ENCODE data around the gene ENPP1. TPM values are rescaled to one million over a fixed set of nuclear protein-coding genes. Genes with fewer than 3 reads are reported as not detected.

The ENPP1 gene
- polyA plus RNA-seq, 10 donors, result 10.7 to 22.5 (median 15.7) TPM

DNA sequence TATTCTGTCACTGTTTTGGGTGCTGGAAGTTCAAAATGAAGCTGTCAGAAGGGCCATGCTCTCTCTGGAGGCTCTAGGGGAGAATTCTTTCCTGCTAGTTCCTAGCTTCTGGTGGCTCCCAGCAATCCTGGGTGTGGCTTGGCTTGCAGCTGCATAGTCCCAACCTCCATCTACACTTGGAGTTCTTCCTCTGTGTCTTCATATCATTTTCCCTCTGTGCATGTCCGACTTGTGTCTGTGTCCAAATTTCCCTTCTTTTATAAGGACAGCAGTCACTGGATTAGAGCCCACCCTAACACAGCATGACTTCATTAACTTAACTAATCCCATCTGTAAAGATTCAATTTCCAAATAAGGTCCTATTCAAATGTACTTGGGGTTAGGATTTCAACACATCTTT, 23.3 kb upstream of the ENPP1 start:
- DNase-seq, result peak; percentile 69 to 92 (median 82)

DNA sequence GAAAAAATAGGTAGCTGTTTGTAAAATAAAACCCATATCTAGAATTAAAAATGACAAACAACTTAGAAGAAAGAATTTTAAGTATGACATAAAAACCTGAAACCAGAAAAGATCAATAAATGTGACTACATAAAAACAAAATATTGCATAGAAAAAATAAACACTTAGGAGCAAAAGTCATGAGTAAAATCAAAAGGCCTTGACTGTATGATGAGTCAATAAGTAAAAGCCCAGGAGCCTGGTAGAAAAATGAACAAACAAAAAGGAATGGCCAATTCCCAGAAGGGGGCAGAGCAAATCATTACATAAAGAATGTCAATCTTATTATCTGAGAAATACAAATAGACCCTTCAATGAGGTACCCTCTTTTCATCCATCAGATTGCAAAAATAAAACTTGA, 20.7 kb upstream of the ENPP1 start:
- DNase-seq, result no peak

DNA sequence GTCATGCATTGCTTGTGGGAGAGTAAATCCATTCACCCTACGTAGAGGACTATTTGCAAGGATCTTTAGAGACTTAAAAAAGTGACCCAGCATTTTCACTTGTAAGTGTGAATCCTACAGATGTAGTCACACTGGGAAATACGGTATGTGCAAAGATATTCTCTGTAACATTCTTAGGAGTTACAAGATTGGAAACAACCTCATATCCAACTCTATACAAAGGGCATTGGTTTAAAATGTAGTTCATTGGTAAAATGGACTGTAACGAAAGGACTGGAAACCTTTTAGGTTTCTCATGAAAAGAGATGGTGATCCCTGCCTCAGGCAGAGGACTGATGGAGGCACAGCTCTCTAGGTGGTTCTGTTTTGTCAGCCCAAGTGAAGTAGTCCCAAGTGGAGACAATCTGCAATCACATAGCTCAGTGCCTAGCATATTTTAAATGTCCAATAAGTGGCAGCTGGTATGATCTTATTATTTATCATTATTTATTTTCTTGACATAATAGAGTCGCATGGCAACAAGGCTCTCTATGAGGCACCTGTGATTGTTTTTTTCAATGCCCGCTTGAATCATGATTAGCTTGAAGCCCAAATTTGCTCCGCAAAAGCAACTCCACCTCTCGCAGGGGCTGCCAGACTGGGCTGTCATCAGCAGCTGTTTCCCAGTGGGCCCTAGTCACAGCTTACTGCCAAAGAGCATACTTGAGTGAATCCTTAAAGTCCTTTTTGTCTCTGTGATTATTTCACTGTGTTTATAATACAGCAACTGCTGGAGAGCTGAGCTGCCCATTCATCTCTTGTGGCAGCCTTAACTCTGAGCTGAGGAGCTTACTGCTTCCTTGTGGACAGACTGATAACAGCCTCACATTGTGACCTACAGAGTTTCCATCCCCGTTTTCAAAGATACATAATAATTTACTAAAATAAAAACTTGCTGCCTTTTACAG, 19.8 kb upstream of the ENPP1 start:
- peak; percentile 74 to 92 (median 84) for DNase-seq

DNA sequence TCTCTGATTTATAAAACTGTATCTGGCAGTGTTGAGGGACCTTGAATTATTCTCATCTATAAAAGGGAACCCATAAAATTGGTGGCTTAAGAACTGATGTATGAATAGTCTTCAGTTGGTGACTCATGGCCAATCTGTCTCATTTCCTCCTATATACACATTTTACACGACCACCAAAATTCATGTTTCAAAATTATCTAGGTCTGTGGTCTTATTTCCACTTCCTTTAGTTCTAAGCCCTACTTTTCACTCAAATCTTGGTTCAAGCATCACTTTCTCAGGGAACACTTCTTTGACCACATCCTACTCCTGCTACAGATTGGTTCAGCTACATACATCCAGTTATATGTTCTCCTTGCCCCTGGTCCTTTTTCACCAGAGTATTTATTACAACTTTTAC, 18.6 kb upstream of the ENPP1 start:
- no peak for DNase-seq

DNA sequence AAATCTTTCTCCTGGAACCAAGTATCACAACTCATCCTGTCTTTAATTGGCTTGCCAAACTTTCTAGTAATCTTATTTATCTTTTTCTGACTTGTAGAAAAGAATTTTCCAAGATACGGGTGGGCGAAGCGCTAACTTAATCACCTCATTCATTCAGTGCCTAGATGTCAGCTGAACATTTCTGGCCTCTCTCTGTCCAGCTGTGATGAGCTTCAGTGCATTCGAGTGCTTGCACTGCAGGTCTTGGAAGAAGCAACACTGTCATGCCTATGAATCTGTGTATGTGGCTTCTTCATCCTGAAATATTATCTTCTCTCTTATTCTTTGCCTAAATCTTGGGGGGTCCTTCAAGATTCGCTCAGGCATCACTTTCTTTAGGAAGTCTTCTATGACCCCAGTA, 16.3 kb upstream of the ENPP1 start:
- DNase-seq, result peak; percentile 43 to 78 (median 55)

DNA sequence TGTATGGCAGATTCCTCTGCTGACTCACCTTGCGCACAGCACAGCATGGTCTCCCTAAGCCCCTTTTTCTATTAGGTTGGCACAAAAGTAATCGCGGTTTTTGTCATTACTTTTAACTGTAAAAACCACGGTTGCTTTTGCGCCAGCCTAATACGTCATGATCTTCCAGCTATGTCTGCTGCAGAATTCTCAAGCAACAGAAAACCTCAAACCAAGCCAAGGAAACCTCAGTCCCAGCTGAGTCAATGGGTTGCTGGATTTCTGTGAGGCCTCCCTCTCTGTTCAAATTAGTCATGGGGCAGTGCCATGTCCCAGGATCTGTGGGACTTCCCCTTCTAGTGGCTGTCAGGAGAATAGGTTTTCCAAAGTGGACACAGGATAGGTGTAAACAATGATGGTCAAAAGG, 15.7 kb upstream of the ENPP1 start:
- DNase-seq, result no peak

DNA sequence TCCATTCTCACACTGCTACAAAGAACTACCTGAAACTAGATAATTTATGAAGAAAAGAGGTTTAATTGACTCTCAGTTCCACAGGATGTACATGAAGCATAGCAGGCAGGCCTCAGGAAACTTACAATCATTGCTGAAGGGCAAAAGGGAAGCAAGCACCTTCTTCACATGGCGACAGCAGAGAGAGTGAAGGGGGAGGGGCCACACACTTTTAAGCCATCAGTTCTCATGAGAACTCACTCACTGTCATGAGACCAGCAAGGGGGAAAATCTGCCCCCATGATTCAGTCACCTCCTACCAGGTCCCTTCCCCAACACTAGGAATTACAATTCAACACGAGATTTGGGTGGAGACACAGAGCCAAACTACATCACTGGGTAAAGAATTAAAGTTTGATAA, 12.5 kb upstream of the ENPP1 start:
- DNase-seq, result no peak

DNA sequence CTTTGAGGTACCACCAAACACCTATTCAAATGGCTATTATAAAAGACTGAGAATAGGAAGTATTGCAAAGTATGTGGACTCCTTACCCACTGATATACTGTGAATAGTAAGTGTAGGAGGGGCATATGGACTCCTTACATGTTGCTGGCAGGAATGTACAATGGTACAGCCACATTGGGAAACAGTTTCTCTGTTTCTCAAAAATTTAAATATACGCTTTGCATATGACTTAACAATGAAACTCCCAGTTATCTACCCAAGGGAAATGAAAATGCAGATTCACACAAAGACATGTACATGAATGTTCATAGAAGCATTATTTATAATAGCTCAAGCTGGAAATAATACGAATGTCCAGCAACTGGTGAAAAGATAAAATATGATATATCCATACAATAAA, 5.5 kb upstream of the ENPP1 start:
- DNase-seq, result no peak

DNA sequence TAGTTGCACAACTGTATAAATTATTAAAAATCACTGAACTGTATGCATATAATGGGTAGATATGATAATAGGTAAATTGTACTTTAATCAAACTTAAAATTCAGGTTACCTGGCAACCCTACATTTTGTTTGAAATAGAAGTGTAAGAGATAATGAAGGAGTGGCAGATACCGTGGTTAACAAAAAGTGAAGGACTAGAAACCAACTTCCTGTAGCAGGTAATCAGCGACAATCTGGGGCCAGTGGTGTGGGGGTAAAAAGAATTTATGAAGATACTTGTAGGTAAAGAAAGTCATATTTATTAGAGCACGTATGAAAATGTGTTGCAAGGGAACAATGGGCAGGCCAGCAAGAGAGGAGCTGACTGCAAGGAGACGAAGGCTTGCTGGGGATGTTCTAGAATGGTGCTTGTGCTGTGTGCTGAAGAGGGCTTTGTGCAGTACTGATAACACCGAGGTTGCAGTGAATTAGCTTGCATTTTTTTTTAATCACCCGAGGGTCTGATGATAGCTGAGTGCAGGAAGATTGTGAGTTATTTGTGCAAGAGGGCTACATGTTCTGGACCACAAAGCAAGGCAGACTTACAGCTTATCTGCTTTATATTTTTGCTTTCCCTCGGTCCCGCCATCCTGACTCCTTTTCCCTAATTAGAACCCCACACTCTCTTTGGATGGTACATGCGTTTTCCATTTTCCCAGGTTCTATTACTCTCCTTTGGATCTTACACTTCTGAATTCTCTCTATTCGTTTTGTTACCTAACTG, 4.6 kb upstream of the ENPP1 start:
- no peak for DNase-seq

DNA sequence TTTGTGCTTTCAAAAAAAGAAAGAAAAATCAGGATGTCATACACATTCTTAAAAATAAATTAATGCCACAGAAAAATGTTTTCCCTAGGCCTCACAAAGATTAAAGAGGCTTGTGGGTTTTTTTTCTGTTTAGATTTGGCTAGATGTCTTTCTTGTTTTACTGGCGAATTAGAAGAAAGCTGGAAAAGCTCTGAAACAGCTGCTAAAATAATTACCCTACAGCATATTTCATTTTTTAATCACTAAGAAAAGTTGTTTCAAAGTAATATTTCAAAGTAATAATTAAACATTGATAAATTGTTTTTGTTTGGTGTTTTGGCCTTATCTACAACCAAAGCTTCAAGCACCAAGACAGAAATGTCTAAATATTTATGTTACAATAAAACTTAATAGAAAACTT, 3.7 kb upstream of the ENPP1 start:
- DNase-seq, result no peak

DNA sequence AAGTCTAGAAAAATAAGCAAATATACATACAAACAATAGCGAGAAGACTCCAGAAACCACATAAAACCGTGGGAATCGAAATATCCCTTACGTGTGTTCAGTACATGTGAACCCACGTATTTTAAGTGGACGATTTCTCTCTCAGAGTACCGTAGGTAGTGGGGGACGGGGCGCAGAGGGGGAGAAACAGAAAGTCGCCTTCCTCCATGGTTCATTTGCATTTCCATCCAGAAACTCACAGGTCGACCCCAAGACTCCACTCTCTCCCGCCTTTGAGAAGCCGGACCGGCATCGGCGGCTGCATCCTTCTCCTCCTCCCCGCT, 538 bp upstream of the ENPP1 start:
- DNase-seq, result no peak

DNA sequence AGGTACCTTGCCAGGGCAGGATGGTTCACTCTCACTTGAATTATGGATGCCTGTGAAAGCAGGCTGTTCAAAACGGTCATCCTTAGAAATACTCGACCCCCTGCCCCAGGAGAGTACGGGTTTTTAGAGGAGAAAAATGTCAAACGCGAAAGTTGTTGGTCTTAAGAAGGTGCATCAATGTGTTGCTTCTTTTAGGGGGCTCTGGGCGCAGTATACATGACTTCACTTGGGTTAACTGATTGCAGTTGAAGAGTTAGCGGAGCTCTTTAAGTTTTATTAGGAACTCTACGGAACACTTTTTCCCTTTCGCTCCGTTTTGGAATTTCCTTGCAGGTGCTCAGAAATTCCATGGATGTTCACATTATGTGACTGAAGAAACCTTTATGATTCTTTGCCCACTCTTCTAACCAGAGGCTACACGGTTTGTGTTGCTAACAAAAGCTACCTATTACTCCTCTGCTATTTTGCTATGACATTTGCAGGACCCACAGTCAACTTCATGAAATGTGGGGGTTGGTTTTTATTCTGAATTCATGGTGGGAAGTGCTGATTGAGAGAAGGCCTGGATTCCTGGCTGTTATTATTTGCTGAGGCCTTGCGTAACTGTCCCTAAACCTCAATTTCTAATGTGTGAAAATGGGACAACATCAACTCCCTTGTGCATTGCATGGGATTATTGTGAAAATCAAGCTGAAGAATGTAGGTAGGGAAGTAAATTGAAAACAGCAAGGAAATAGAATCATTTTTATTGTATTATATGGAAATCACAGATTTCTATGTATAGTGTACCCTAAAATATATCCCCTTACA, 845 bp downstream of the ENPP1 start:
- DNase-seq, result no peak

DNA sequence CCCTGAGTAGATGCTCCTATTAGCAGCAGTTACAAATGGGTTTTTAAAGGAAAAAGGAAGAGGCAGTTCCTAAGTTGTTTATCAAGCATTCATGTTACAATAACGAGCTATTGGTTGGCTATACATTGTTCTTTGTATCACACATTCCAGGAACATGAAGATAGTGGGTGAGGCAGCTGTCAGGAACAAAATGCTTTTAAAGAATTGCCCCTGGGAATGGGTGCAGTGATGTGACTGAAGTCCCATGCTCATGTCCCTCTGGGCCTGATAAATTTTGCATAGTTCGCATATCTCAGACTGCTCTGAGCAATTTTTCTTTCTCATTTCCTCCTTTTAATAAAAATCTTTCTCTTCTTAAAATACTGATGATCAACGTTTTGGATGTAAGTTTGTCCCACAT, 3.7 kb downstream of the ENPP1 start:
- no peak for DNase-seq

DNA sequence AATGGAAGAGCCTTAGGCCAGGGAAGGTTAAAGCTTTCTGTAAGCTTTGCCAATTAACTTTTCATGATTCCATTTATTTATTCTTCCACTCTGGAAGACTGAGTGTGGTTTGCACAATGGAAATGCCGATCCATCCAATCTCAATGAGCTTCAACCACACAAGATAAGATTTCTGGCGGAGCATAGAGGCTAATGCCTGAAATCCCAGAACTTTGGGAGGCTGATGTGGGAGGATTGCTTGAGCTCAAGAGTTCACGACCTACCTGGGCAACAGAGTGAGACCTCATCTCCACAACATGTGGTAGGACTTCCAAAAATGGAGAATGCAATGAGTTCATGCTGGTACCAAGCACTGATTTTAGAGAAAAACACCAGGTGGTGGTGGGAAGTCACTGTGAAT, 6.2 kb downstream of the ENPP1 start:
- no peak for DNase-seq

DNA sequence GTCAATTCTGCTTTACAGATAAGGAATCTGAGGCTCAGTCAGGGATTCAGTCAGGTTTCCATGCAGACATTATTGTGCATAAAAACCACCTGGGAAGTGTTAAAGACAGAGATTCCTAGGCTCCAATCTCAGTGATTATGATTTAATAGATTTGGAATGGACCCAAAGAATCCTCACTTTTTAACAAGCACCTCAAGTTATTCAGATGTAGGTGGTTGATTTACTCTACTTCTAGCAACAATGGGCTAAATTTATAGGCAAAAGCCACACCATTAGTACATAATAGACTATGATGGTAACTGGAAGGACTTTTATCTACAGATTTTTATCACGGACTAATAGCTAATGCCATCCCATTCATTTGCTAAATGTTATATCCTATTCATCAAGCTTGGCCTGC, 9.0 kb downstream of the ENPP1 start:
- no peak for DNase-seq

DNA sequence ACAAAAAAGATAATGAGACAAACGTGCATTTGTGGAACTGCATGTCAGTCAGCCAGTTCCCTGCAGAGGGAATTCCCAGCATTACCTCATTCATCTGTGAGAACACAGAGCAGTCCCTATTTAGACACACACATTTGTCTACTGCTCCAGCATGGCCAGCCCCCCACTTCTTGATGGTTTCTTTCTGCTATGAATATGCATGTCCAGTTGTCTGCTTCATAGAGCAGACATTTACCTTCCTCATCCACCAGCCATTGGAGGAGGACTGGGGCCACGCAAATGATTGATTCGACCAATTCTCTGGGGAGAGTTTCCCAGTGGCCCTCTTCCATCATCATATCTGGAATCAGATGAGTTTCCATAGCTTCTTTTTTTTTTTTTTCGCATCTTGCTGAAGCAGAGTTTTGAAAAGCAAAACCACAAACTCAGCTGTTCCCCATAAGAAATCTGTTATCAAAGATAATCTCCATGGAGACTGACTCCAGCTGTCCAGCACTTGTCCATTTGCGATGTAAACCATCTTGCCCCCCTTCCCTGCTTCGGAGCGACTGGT, 11.8 kb downstream of the ENPP1 start:
- peak; percentile 23 to 58 (median 32) for DNase-seq

DNA sequence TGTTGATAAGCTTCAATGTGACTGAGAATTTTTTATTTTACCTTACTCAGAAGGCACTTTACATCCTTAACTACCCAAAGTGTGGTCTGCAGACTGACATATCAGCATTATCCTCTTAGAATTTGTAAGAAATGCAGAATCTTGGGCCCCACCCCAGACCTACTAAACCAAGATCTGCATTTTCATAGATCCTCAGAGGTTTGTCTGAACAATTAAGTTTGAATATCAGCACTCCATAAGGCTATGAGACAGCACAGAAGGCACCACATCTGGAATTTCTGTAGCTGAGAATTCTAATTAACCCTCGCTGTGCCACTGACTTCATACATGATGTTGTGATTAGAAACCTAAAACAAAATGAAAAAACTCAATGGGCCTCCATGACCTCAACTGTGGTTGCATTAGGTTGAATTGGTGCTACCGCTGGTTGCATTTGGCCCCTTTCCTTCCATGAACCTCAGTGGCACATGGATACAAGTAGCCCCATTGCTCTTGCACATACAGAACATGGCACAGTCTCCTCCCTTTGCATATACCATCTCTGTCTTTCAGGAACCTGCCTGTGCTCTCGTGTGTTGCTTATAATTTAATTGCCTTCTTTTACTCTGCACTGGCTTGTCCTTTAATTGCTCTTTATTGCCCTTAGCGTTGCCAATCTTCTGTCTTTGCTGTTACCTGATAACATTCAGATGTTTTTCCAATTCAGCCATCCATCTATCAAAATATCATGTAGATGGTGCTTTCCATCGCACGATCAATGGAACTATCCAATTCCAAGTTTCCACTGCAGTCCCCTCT, 13.4 kb downstream of the ENPP1 start:
- DNase-seq, result no peak

DNA sequence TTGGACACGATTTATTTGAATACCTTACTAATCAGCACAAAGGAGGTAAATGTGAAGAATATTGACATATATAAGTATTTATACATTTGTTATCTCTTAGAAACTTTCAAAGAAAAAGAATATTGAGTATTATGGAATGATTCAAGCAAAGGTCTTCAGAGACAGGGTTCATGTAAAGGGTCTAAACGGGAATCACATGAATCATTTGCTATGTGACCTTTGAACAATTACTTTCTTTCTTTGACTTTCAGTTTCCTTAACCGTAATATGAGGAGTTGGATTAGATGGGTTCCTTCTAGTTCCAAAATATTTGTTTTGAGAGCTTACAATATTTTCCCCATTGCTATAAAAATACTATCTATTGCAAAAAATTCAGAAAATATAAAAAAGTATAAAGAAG, 14.3 kb downstream of the ENPP1 start:
- DNase-seq, result no peak

DNA sequence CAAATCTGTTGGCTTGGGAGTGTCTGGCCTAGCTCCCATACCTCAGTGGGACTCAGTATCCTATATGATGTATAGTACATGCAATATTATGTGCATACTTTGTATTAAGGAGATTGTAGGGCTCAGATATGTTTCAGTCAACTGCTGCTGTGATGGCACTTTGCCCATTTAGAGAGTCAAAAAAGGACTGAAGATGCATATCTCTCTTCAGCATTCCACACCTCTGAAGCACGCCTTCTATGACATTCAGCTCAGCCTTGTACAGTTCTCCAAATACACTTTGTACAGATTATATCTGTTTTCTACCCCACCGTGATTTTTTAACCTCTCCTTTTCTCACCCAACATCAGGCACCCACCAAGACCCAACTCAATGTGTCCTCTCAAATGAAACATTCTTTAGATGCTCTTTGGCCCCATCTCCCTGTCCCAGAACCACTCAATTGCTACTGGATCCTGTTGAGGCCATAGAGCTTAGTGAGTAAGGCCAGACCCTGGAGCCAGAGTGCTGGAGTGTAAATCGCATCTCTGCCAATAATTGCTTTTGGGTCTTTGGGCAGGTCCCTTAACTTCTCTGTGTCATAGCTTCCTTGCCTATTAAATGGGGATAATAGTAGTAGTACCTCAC, 15.6 kb downstream of the ENPP1 start:
- peak in 1 of 3 donors; percentile 15 for DNase-seq

DNA sequence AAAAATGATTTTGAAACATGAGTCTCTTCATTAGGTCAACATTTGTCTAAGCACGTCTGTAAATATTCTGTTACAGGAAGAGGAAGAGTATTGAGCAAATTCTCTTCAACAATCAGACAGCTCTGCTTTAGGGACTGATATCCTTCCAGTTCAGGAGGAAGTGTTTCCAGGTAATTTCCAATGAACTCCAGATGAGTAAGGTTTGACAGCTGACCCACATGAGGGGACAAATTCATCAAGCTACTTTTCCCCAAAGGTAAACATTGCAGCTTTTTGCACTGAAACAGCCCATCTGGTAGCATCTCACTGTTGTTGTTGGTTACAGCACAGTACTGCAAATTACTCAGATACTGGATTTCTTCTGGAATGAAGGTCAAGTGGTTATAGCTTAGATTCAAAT, 18.1 kb downstream of the ENPP1 start:
- no peak for DNase-seq

DNA sequence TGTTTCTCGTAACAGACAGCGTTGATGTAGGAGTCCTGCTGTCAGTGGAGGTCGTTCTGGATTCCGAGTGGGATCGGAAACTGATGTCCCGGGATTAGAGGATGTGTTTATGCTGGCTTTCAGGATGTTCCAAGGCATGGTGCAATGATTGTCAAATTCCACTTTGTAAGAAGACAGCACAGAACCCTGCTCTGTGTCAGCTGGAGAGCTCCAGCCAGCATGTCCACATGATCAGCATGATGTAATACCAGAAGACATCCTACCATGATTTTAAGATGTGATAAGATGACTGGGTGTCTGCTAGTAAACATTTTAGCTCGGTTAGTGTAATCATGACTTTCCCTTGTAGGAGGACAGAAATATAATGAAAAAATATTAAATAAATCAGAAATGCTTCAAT, 20.3 kb downstream of the ENPP1 start:
- no peak for DNase-seq
